ENCODE measurements around the gene STXBP3.

STXBP3 gene

DNA sequence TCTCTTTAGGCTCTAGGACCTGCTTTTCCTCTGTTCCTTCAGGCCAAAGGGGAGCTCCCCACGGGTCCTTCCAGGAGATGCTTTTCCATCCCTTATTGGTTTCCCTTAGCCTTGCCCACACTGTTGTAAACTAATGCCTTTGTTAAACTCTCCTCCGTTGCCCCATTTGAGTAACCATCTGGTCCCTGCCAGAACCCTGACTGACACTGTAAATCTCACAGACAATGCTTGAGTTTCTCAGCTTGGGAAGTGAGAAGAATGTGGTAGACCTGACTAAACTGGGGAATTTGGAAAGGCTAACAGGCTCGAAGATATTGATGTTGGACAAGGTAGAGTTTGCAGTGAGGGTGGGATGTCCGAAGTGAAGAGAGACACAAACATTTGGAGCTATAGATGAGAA is 99.0 kb downstream of the STXBP3 start:
- no peak for DNase-seq

DNA sequence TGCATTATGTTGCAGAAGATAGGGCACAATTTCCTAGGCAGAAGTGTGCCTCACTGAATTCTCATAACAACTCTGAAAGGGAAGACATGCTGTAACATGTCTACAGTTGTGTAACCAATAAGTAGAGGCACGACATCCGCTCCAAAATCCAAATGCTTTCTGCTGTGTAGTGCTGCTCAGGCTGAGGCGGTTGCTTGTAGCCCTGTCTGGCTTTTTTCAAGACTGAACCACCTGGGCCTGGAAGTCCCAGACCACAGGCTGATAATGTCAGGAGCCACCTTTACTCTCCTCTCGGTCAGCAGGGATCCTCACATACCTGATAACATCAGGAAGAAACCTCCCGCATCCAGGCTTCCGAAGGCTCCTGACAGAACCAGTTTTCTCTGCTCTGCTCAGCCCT is 99.5 kb downstream of the STXBP3 start:
- DNase-seq = no peak

DNA sequence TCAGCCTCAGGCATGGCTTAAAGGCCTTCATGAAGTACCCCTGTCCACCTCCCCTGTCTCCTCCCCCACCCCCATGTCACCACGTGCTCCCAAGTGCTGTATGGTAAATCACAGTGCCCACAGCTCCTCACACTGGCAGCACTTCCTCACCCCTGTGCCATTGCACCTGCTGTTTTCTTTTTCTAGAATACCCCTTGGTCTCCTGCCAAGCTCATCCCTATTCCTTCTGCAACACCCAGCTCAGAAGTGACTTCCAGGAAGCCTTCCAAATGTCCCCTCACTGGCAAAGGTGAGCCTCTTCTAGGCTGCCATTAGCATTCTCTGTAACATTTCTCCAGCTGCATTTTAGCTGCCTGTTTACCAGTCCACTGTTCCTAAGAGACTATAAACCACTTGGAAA is 101.0 kb downstream of the STXBP3 start:
- DNase-seq = no peak

DNA sequence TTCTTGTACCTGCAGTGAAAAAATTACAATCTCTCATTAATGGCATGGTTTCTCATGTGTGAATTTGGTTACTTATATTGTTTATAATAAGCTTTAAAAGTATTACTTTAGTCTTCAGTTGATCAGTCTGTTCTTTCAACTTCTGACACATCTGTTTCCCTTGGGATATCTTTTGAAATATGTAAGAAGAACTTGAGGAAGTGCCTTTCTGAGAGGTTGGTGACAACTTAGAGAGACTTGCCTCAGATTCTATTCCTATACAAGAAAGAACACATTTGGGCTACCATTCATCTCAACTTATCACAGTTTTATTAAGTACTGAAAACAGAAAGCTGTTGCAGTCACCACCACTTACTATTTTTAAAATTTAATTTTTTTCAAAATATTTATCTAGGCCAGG is 102.3 kb downstream of the STXBP3 start:
- no peak for DNase-seq

DNA sequence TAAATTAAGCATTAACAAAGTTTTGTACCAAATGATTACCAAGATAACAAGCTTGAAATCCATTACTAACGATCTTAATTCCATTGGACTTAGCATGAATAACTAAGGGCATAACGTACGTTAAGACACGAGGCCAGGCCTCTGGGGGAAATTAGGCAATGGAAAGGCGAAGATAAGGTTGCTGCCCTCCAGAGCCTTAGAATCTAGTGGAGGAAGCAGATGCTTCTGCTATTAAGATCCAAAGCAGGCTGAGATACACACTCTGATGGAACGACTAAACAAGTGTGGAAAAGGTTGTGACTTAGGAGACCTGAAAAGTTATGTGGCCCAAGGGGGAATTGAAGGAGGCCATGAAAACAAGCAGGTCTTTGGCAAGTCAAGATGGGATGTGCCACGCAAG is 104.5 kb downstream of the STXBP3 start:
- no peak for DNase-seq

DNA sequence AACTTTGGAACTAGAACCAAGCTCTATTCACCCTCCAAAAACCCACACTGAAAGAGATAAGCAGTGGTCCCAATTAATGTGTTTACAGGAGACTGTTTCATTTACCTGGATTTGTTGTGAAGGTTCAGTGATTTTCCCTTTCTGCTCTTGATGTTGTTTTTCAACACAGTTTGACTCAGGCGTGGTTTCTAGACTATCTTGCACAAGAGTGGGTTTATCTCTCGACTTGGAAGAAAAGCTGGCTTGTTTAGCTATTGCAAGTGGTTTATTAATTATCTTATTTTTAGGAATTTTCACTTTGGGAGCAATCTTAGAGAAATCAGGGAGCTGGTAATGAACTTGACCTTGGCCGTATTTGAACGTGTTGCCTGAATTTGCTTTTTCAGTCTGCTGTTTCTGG is 105.1 kb downstream of the STXBP3 start:
- no peak for DNase-seq

DNA sequence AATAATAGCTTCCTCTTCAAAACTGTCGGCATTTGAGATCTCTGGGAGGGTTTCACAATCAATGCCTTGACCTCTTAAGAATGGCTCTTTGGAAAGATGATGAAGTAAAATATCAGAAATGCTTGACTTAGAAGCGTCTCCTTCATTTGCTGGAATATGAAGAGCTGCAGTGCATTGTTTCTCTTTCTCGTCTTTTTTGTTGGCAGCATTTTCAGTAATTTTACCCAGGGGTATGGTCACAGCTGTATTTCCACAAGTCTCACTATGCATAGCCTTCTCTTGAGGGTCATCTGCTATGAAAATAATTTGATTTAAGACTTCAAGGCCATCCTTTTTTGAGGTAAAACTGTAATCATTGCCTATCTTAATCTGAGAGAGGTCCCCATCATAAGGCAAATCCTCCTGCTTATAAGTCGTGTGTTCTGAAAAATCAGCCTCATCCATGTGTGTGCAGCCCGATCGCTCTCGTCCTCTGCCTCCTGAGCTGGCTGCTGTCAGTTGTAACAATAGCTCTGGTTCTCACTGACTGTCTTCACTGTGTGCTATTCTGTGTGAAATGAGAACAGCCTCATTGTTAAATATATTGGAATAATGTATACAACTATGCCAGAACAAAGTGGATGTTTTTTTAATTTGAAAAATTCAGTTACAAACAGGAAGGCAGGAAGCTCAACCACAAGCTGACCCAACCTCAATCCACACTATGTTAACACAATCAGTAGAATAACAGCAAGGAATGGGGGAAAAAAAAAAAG is 105.9 kb downstream of the STXBP3 start:
- no peak for DNase-seq

DNA sequence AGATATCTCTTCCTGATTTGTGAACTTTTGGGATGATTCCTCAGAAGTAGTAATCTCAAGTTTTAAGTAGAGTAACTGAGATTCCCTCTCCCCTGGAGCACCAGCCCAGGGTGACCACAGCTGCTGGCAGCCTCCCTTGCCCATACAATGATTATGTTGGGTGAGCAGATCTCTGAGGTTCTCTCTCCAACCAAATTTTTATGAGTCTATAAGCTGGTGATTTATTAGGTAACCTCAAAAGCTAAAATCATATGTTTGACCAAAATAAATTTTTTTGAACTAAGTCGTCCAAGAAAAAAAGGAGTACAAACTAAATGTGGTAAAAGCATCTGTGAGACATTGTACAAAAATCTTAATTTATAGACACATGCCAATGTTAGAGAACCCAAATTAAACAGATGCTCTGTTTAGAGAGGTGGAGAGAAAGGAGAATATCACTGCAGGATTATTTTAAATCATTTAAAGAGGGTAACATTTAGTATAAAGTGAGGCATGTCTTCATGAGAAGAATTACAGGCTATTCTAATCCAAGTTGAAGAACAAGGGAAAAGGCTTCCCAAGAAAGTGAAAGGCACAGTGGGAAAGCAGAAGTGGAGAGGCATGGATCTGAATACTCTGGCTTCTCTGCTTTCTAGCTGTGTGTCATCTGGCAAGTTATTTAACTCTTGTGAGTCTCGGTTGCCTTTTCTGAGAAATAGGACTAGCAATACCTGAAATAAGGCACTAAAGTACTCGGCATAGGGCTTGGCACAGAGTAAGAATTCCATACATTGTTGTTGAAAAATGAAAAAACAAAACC is 107.9 kb downstream of the STXBP3 start:
- DNase-seq = no peak

DNA sequence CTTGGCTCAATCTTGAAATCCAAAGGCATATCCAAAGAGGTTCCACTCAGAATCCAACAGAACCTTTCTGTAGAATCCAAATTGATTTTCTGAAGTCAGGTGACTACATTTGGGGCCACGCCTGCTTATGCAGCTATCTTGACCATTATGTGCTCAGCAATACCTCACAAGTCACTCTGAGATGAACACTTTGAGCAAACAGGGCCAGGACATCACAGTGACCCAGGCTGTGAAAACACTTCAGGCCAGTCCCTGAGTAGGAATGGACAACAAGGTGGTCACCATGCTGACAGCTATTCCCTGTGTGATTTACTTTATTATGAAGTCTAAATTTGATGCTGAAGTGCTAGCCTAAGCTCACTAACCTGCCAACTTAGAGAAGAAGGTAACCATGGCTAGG is 110.5 kb downstream of the STXBP3 start, which contains the start of gene AKNAD1:
TSS of gene AKNAD1 (minus strand) at position 101 of the 400 bp plus-strand sequence. CDS start 4,430 bp downstream, outside the sequence.
- no peak for DNase-seq

DNA sequence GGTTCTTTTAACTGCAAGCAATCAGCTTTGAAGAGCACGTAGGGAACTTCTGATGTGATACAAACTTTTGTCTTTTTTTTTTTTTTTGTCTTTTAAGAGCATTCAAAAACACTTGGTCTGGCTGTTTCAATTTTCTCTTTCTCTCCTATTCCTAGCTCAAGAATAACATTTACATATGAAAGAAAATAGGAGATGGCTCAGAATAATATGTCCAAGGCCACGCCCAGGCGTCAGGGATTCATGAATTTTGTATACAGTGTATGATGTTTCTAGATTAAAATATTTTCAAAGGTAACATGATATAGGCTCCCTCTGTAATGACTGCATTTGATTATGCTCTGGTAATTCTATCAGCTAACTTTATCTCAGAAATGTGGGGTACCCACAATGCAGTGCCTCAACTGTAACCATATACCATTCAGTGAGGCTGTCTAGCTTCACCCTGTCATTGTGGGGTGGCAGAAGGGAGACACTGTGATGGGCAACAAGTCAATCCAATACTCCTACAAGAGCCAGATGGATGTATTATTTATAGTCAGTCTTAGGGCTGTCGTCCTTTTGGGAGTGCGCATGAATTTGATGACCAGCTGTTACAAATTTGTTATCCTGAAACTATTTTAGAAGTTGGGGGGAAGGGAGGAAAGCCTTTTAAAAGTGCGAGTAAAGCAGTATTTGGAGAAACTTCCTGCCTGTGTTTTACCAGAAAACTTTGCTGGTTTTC is 111.9 kb downstream of the STXBP3 start:
- DNase-seq = no peak

Data from activated CD4-positive, alpha-beta T cell treated with anti-CD3 and anti-CD28 coated beads, Interleukin-2, amount 50 U/mL, for 4 hours (primary cell).